ENCODE data around the gene LHFPL6.

LHFPL6 gene

DNA sequence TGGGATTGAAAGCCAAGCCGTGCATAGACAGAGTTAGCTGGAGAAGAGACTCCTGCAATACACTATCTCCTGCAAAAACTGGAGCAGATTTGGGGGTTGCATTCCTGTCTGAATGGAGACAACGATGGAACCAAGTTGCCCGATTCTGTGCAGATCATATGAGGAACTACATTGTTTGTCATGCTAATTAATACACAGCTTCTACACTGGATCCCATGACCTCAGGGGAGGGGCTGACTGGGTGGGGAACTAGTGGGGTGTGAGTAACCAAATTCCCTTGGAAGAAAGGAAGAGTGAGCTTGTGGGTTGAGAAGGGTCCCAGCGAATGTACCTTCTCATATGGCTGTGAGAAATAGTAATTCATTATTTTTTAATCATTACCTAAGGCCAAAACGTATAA lies 214.0 kb downstream of the LHFPL6 start:
- DNase-seq (ENCODE audit: low read depth in 2 of 2), result no peak

DNA sequence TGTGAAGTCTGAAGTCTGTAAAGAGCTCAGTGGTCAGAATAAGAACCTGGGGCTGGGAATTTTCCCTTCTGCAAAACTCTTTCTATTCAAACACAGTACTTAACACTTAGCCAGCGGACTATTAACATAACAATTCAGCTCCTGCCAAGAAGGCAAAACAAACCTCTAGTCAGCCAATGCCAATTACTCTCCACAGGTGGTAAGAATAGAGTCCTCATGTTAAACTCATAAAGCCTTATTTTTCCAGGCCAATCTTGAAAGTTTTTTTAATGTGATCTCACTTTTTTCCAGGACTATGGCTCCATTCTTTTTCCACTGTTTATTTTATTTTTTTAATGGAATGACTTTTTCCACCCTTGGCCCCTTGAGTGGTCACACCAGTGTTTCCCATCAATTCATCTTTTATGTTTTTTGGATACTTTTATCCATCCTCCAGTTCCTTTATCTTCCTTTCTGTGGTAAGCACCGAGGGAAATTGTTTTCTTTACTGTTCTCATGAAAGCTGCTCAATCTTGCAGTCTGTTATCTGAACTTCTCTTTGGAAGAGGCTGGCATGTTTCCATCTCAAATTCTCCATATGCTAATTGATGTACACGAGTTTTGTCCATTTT lies 217.3 kb downstream of the LHFPL6 start:
- DNase-seq (ENCODE audit: low read depth in 2 of 2), result no peak

DNA sequence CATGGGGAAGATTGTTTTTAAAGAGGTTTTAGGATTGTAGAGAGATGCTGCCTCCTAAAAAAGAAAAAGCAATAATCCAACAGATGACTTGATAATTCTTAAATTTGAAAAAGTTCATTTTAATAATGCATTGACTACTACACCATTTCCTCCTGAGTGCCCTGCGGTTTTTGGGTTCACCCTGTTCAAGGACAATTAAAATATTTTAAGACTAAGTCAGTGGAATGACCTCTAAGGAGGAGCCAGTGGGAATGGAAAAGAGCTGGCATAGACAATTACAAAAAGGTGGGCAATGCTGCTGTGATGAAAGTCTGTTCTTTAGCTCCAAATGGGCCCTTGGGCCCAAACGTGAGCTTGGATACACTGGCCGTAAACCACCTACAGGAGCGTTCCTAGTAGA lies 217.8 kb downstream of the LHFPL6 start:
- no peak for DNase-seq (ENCODE audit: low read depth in 2 of 2)

- DNase-seq (ENCODE audit: low read depth in 2 of 2), result no peak
Observed at GRCh38 chr13:39381456-39381855, 221.5 kb downstream of the LHFPL6 start.

DNA sequence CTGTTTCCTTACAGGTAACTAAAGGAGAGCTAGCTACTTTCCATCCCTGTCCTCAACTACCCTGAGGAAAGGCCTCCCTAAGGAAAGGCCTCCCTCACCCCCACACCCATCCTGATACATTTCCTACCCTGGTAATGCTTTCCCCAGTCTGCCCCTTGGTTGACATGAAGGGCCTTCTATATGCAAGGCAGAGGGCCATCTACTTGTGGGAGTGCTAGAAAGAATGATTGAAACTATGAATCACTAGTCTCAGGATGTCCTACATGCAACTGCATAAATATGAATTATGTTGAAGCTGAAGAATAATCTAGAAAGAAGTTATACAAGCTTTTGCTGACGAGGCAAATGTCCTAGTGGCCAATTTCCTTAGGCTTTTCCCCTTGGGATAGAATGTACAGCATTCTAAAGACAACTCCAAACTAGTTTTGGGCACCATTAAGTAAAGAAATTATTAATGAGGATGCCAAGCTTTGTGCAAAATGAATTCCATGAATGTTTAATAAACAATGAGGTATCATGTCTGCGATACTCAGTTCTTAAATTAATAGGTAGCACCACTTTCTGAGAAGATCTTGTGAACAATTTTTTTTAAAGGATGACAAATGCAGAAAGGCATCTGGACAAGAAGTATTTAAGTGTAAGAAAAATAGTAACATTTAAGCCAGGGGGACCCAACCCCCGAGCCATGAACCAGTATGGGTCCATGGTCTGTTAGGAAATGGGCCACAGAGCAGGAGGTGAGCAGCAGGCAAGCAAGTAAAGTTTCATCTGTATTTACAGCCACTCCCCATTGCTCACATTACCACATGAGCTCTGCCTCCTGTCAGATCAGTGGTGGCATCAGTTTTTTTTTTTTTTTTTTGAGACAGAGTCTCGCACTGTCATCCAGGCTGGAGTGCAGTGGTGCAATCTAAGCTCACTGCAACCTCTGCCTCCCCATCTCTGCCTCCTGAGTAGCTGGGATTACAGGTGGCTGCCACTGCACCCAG lies 223.0 kb downstream of the LHFPL6 start:
- peak in 1 of 2 experiments; percentile 5 for DNase-seq (ENCODE audit: low read depth in 2 of 2)

GRCh38 chr13:39379118-39379517 lies 223.9 kb downstream of the LHFPL6 start:
- DNase-seq (ENCODE audit: low read depth in 2 of 2), result no peak

DNA sequence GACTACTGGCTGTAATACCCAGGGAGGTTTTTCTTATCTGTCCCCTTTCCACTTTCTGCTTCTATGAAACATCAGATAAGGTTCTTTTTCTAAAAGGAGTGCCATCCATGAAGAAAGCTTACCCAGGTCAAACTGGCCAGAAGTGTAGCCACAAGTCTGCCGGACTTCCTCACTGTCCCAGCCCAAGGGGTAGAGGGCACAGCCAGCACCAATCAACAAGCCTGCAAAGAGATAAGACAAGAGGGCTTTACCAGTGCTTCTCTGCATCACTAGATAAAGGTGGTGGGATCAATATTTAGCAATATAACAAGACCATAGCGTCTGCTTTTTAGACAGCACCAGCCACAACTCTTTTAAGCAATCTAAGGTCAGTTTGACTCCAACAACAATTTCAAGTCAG lies 224.7 kb downstream of the LHFPL6 start:
- no peak for DNase-seq (ENCODE audit: low read depth in 2 of 2)

DNA sequence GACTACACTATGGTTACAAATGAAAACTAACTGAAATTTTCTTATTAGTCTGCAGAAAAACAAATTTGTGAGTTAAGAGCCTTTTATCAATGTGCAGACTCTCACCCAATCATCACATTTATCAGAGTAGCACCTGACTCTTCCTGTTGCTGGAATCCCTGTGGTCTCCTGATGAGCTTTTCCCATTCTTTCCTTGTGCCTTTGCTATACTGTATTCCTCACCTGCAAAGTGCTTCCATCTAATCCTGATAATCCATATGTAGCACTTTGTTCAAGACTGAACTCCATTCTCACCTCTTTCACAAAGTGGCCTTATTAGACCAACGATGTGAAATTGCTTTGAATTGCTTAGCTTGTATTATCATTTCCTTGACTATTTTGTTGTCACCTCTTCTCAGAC lies 225.3 kb downstream of the LHFPL6 start:
- no peak for DNase-seq (ENCODE audit: low read depth in 2 of 2)

DNA sequence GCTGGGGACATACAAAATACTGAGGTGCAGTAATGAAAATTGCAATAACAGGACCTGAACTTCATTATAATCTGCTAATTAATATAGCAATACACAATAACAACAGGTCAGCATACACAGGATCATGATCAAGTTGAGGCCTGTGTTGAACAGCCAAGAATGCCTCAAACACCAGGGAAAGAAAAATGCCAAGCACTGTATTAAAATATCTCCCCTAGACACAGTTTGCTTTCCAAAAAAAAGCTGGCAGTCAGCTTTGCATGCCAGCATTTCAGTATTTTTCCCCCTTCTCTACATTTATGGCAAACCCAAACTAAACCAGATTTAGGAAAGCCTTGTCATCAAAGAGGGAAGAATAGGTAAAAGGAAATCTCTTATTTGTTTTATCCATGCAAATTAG lies 226.9 kb downstream of the LHFPL6 start:
- no peak for DNase-seq (ENCODE audit: low read depth in 2 of 2)

DNA sequence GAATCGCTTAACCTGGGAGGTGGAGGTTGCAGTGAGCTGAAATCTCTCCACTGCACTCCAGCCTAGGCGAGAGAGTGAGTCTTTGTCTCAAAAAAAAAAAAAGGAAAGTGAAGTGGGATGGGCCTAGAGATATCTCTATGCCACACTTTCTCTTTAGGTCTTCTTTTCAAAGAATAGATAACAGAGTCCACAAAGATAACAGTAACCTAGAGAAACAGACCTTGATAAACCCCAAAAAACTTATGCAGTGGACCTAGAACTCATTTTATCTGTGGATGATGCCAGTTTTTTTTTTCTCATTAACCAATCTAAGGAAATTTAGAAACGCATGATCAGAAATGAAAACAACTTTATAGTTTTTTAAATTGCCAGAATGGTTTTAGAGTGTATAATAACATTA lies 227.4 kb downstream of the LHFPL6 start:
- DNase-seq (ENCODE audit: low read depth in 2 of 2), result no peak

GRCh38 chr13:39374741-39375189 lies 228.2 kb downstream of the LHFPL6 start:
- DNase-seq (ENCODE audit: low read depth in 2 of 2), result no peak

GRCh38 chr13:39373145-39373544 lies 229.8 kb downstream of the LHFPL6 start:
- no peak for DNase-seq (ENCODE audit: low read depth in 2 of 2)

- no peak for DNase-seq (ENCODE audit: low read depth in 2 of 2)
Observed at GRCh38 chr13:39371706-39372105, 231.3 kb downstream of the LHFPL6 start.

GRCh38 chr13:39370554-39370953 lies 232.4 kb downstream of the LHFPL6 start:
- DNase-seq (ENCODE audit: low read depth in 2 of 2), result no peak

GRCh38 chr13:39370048-39370447 lies 232.9 kb downstream of the LHFPL6 start:
- no peak for DNase-seq (ENCODE audit: low read depth in 2 of 2)

- DNase-seq (ENCODE audit: low read depth in 2 of 2), result no peak
Observed at GRCh38 chr13:39369161-39369890, 233.7 kb downstream of the LHFPL6 start.

DNA sequence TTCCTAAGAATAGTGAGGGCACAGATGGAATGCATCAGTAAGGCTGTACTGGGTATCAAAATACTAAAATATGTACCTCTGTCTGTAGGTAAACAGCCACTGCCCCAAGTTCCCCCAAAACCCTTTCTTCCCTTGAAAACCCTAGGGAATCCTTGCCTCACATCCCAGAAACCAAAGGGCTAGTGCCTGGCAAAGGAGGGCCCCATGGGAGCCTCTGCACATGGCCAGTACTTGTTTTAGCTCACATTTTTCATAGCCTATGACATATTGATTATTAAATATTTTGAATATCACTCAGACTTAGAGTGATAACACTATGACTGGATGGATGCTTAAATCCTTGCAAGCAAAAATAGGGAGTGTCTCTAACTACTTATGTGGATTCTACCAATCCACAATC lies 237.1 kb downstream of the LHFPL6 start:
- DNase-seq (ENCODE audit: low read depth in 2 of 2), result no peak

DNA sequence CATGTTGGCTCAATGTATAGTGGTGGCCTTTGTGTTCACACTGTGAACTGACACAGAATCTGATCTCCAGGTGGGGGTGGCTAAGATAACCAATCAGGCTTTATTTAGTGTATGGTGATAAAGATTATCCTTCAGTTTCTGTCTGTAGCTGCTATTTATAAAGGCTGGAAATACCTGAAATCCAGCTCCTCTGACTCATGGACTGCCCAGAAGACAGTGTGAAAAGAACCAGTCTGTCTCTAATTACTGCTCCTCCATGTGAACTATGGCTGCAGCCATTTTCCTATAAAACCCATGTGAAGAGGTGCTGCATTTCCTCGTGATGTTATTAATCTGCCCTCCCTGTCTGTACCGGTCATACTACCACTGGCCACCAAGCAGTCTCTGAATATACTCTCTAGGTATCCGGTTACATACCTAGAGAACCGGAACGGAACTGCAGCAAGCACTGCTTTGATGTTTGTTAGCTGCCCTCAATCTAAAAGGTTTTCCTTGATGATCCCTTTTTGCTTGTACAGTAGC lies 238.0 kb downstream of the LHFPL6 start:
- peak; percentile 10 to 22 for DNase-seq (ENCODE audit: low read depth in 2 of 2)

- no peak for DNase-seq (ENCODE audit: low read depth in 2 of 2)
Observed at GRCh38 chr13:39363382-39363772, 239.6 kb downstream of the LHFPL6 start.

- DNase-seq (ENCODE audit: low read depth in 2 of 2), result no peak
Observed at GRCh38 chr13:39362652-39363381, 240.2 kb downstream of the LHFPL6 start.

- no peak for DNase-seq (ENCODE audit: low read depth in 2 of 2)
Observed at GRCh38 chr13:39353988-39354387, 249.0 kb downstream of the LHFPL6 start.

Measured in fibroblast of skin of left biceps (primary cell).